ENCODE results near the gene IL1RAPL2. TPM values are rescaled to one million over a fixed set of nuclear protein-coding genes. Genes with fewer than 3 reads are reported as not detected.
"Not testable (repeated sequence)": the region's sequence is repeated elsewhere in the genome, so short reads cannot be mapped to it uniquely, and the experiment has no call there.

The IL1RAPL2 gene
- total and polyA plus RNA-seq, 2 donors (not counting 1 experiment from before 2014, with no cell fraction given): not detected

DNA sequence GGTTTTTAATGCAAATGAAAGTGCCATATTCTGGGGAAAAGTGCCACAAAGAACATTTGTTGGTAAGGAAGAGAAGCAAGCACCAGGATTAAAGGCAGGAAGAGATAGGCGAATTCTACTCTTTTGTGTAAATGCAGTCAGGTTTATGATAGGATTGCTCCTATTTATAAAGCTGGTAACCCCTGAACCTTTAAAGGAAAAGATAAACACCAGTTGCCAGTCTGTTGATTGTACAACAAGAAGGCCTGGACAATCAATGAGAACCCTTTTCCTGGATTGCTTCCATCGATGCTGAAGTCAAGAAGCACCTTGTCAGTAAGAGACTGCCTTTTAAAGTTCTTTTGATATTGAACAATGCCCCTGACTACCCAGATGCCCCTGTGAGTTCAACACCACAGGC, 1098.2 kb downstream of the IL1RAPL2 start:
- intact Hi-C loops (cut with micrococcal nuclease): no loop called here
- H3K4me3 ChIP-seq (ENCODE audit: control extremely low read depth in 1 of 5, extremely low read depth in 1 of 5, insufficient read depth in 1 of 5, low read depth in 2 of 5, low read length in 4 of 5): no peak overlapping the region
- H3K79me2 ChIP-seq (ENCODE audit: control insufficient read depth, insufficient read depth, low read length): no peaks in the 10 kb centered on the region
- Mint-ChIP-seq H3K4me3 (no peak overlapping the region), H3K9me3 (ENCODE audit: insufficient read depth) (no peaks in the 10 kb centered on the region), H3K27me3 (no peaks in the 10 kb centered on the region), H3K27ac (no peak overlapping the region), H3K4me1 (no peaks in the 10 kb centered on the region)
- H3K9me3 ChIP-seq (ENCODE audit: control extremely low read depth in 1 of 3, control insufficient read depth in 2 of 3, insufficient read depth in 1 of 3, low read length in 2 of 3): no peaks in the 10 kb centered on the region
- H2AFZ ChIP-seq (ENCODE audit: insufficient read depth, low read depth, low read length, poor library complexity, severe bottlenecking): no peak overlapping the region
- no peaks in the 10 kb centered on the region for H3K27me3 ChIP-seq (replicated peaks in 1 of 4; ENCODE audit: control extremely low read depth in 1 of 4, control insufficient read depth in 3 of 4, insufficient read depth in 4 of 4, low read length in 3 of 4)
- H3K27ac ChIP-seq (ENCODE audit: low read length in 2 of 2): no peak overlapping the region
- no peaks in the 10 kb centered on the region for H3K4me1 ChIP-seq (ENCODE audit: control insufficient read depth in 2 of 2, insufficient read depth in 2 of 2, low read length in 2 of 2)
- DNase-seq (no peak), ATAC-seq (ENCODE audit: low read depth) (no peak)
- no peak overlapping the region for H3K9ac ChIP-seq (ENCODE audit: low read length)
- no peak overlapping the region for H3K4me2 ChIP-seq (replicated peaks; ENCODE audit: low read depth, low read length, poor library complexity, severe bottlenecking)
- no CpG with 5 or more reads among the region's 2 CpGs for WGBS (ENCODE audit: insufficient coverage)
- ChIA-PET CTCF (no interaction called here), POLR2A (no interaction called here)
- no peaks in the 10 kb centered on the region for H4K20me1 ChIP-seq (ENCODE audit: control insufficient read depth, insufficient read depth, low read length, poor library complexity, severe bottlenecking)
- no peak for TF ChIP-seq EZH2 (IDR thresholded peaks at IDR 0.05; ENCODE audit: borderline replicate concordance, insufficient read depth, low read depth, low read length, poor library complexity, severe bottlenecking)
- TF ChIP-seq, protein P1, sequence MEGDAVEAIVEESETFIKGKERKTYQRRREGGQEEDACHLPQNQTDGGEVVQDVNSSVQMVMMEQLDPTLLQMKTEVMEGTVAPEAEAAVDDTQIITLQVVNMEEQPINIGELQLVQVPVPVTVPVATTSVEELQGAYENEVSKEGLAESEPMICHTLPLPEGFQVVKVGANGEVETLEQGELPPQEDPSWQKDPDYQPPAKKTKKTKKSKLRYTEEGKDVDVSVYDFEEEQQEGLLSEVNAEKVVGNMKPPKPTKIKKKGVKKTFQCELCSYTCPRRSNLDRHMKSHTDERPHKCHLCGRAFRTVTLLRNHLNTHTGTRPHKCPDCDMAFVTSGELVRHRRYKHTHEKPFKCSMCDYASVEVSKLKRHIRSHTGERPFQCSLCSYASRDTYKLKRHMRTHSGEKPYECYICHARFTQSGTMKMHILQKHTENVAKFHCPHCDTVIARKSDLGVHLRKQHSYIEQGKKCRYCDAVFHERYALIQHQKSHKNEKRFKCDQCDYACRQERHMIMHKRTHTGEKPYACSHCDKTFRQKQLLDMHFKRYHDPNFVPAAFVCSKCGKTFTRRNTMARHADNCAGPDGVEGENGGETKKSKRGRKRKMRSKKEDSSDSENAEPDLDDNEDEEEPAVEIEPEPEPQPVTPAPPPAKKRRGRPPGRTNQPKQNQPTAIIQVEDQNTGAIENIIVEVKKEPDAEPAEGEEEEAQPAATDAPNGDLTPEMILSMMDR (IDR thresholded peaks at IDR 0.05): no peak
- H3K36me3 ChIP-seq (replicated peaks in 1 of 2; ENCODE audit: control extremely low read depth in 1 of 2, control insufficient read depth in 1 of 2, extremely low read depth in 1 of 2, insufficient read depth in 2 of 2, low read length in 1 of 2): no peaks in the 10 kb centered on the region

DNA sequence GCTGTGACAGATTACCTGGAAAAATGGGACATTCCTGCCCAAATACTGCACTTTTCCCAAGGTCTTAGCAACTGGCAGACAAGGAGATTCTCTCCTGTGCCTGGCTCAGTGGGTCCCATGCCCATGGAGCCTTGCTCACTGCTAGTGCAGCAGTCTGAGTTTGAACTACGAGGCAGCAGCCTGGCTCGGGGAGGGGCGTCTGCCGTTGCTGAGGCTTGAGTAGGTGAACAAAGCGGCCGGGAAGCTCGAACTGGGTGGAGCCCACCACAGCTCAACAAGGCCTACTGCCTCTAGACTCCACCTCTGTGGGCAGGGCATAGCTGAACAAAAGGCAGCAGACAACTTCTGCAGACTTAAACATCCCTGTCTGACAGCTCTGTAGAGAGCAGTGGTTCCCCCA, 1118.3 kb downstream of the IL1RAPL2 start:
- H3K4me1 ChIP-seq (ENCODE audit: control insufficient read depth in 2 of 2, insufficient read depth in 2 of 2, low read length in 2 of 2); H3K9me3 Mint-ChIP-seq (ENCODE audit: insufficient read depth); H3K4me3 ChIP-seq (ENCODE audit: control extremely low read depth in 1 of 5, extremely low read depth in 1 of 5, insufficient read depth in 1 of 5, low read depth in 2 of 5, low read length in 4 of 5); H3K27me3 Mint-ChIP-seq; intact Hi-C loops (cut with micrococcal nuclease); H3K4me1 Mint-ChIP-seq; H3K4me2 ChIP-seq (replicated peaks; ENCODE audit: low read depth, low read length, poor library complexity, severe bottlenecking); H3K9ac ChIP-seq (ENCODE audit: low read length); H4K20me1 ChIP-seq (ENCODE audit: control insufficient read depth, insufficient read depth, low read length, poor library complexity, severe bottlenecking); POLR2A ChIA-PET; H3K79me2 ChIP-seq (ENCODE audit: control insufficient read depth, insufficient read depth, low read length); H3K27ac Mint-ChIP-seq; H2AFZ ChIP-seq (ENCODE audit: insufficient read depth, low read depth, low read length, poor library complexity, severe bottlenecking); H3K36me3 ChIP-seq (replicated peaks in 1 of 2; ENCODE audit: control extremely low read depth in 1 of 2, control insufficient read depth in 1 of 2, extremely low read depth in 1 of 2, insufficient read depth in 2 of 2, low read length in 1 of 2); ATAC-seq (ENCODE audit: low read depth); CTCF ChIA-PET; DNase-seq; H3K27ac ChIP-seq (ENCODE audit: low read length in 2 of 2); H3K9me3 ChIP-seq (ENCODE audit: control extremely low read depth in 1 of 3, control insufficient read depth in 2 of 3, insufficient read depth in 1 of 3, low read length in 2 of 3); H3K4me3 Mint-ChIP-seq; H3K27me3 ChIP-seq (replicated peaks in 1 of 4; ENCODE audit: control extremely low read depth in 1 of 4, control insufficient read depth in 3 of 4, insufficient read depth in 4 of 4, low read length in 3 of 4): not testable (repeated sequence)
- no CpG with 5 or more reads among the region's 7 CpGs for WGBS (ENCODE audit: insufficient coverage)

Data from B cell (primary cell).